ENCODE measurements around the gene OTULIN. TPM values are rescaled to one million over a fixed set of nuclear protein-coding genes. Genes with fewer than 3 reads are reported as not detected.
A peak's percentile ranks its signal among the peaks of the same experiment; 100 is the strongest.

The OTULIN gene
- total RNA-seq, 4 donors from 2014 or later: 44.8 to 155 (median 62.5) TPM

DNA sequence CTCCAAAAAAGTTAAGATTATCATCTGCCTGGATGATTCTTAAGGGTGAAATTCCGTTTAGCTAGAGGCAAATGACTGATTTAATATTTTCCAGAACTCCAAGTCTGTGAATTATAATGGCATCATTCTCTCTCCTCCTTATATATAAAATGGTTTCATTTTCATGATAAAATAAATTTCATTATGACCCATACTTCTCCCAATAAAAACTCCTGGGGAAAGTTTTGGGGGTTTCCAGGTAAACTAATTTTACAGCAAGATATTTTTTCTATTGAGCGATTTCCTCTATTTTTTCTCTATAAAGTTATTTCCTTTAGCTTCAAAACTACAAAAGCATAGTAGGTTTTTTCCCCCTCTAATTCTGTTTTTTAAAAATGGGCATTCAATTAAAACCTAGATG is 7.6 kb upstream of the OTULIN start:
- no peak for DNase-seq (ENCODE audit: low spot score in 2 of 2)

DNA sequence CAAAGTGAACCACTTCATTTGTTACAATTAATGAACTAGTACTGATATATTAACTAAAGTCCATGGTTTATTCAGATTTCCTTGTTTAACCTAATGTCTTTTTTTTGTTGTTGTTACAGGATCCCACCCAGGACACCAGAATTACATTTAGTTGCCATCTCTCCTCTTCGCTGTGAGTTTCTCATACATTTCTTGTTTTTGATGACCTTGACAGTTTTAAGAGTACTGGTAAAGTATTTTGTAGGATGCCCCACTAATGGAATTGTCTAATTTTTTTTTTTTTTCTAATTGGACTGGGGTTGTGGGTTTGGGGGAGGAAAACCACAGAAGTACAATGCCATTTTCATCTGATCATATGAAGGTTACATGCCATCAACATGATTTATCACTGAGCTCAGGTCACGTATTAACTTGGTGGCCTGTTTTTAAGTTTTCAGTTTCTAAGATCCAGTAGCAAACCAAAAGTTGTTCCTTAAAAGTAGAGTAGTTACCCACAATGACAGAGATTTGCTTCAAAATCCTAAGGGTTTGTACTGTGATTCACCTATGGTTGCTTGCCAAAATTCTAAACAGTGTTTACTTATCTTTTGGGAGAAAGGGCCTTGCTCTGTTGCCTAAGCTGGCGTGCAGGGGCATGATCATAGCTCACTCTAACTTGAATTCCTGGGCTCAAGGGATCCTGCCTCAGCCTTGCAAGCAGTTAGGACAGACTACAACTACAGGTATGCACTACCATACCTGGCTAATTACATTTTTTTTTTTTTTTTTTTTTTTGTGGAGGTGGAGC is 4.5 kb upstream of the OTULIN start:
- no peak for DNase-seq (ENCODE audit: low spot score in 2 of 2)
- H3K4me3 ChIP-seq: no peak overlapping the region
- peak overlapping the region; percentile 59 for H3K27ac ChIP-seq
- TF ChIP-seq POLR2AphosphoS5 (IDR thresholded peaks at IDR 0.05): no peak
- no peak for TF ChIP-seq EP300 (IDR thresholded peaks at IDR 0.05)
- no peak for TF ChIP-seq POLR2A (IDR thresholded peaks at IDR 0.05)
- no peak for TF ChIP-seq CTCF (IDR thresholded peaks at IDR 0.05)
- no peaks in the 10 kb centered on the region for H3K36me3 ChIP-seq
- peaks cover 19% of the 10 kb centered on the region for H3K4me1 ChIP-seq
- 76% methylated on average over 3 of the region's 3 CpGs for WGBS
- H3K27me3 ChIP-seq: no peaks in the 10 kb centered on the region
- no peaks in the 10 kb centered on the region for H3K9me3 ChIP-seq

More for the DNA sequence above, 7.6 kb upstream of the OTULIN start:
- H3K4me3 ChIP-seq: no peak overlapping the region
- H3K36me3 ChIP-seq: no peaks in the 10 kb centered on the region
- H3K4me1 ChIP-seq: peaks cover 7% of the 10 kb centered on the region
- no peaks in the 10 kb centered on the region for H3K9me3 ChIP-seq
- H3K27ac ChIP-seq: no peak overlapping the region
- no peaks in the 10 kb centered on the region for H3K27me3 ChIP-seq
- WGBS: 35% methylated on average over 2 of the region's 2 CpGs
- TF ChIP-seq POLR2A (IDR thresholded peaks at IDR 0.05) (no peak), EP300 (IDR thresholded peaks at IDR 0.05) (no peak), CTCF (IDR thresholded peaks at IDR 0.05) (no peak), POLR2AphosphoS5 (IDR thresholded peaks at IDR 0.05) (no peak)

DNA sequence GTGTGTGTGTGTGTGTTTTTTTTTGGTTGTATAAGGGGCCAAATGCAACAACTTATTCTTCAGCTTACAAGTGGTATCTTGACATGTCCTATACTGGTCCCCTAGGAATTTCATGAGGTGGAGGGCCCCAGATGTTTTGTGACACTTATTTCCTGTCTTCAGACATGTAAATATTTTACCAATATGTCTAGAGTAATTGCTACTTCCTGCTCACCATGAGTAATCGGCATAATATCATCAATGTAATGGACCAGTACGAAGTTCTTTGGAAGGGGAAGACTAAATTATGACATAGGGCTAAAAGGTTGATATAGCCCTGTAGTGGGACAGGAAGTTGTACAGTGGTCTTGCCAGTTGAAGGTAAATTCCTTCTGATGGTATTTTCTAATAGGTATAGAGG is 3.7 kb upstream of the OTULIN start:
- TF ChIP-seq EP300 (IDR thresholded peaks at IDR 0.05) (no peak), CTCF (IDR thresholded peaks at IDR 0.05) (no peak), POLR2A (IDR thresholded peaks at IDR 0.05) (no peak), POLR2AphosphoS5 (IDR thresholded peaks at IDR 0.05) (no peak)
- H3K9me3 ChIP-seq: no peaks in the 10 kb centered on the region
- H3K27ac ChIP-seq: peak overlapping the region; percentile 59
- H3K27me3 ChIP-seq: no peaks in the 10 kb centered on the region
- WGBS: 70% methylated on average over 2 of the region's 2 CpGs
- peaks cover 26% of the 10 kb centered on the region for H3K4me1 ChIP-seq
- H3K4me3 ChIP-seq: no peak overlapping the region
- H3K36me3 ChIP-seq: no peaks in the 10 kb centered on the region
- DNase-seq (ENCODE audit: low spot score in 2 of 2): no peak

DNA sequence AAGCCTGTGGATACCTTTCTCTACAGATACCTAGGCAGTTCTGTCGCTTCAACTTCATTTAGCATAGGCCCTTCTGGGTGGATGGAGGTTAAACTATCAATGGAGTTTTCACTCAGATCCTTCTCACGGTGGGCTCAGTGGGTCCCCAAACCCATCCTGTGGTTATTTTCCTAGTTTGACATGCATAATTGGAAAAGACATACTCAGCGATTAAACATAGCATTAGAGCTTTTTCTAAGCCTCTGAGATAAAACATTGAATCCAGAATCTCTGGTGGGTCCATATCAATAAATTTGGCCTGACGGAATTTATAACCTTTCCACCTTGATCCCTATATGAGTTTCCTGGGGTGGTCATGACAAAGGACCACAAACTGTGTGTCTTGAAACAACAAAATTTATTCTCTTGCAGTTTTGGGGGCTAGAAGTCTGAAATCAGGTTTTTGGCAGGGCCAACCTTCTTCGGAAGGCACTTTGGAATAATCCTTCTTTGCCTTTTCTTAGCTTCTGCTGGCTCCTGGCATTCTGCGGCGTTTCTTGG is 1.7 kb upstream of the OTULIN start:
- 86% methylated on average over 7 of the region's 7 CpGs for WGBS
- Histone ChIP-seq H3K36me3 (no peaks in the 10 kb centered on the region), H3K4me1 (peaks cover 45% of the 10 kb centered on the region), H3K4me3 (peak overlapping the region; percentile 87), H3K27ac (peak overlapping the region; percentile 97), H3K27me3 (no peaks in the 10 kb centered on the region), H3K9me3 (no peaks in the 10 kb centered on the region)
- no peak for TF ChIP-seq POLR2A (IDR thresholded peaks at IDR 0.05)
- no peak for TF ChIP-seq EP300 (IDR thresholded peaks at IDR 0.05)
- TF ChIP-seq CTCF (IDR thresholded peaks at IDR 0.05): no peak
- TF ChIP-seq POLR2AphosphoS5 (IDR thresholded peaks at IDR 0.05): no peak
- DNase-seq (ENCODE audit: low spot score in 2 of 2): no peak

- Histone ChIP-seq H3K36me3 (no peaks in the 10 kb centered on the region), H3K27me3 (no peaks in the 10 kb centered on the region), H3K4me3 (peak overlapping the region; percentile 87), H3K27ac (peak overlapping the region; percentile 97), H3K4me1 (peaks cover 55% of the 10 kb centered on the region), H3K9me3 (no peaks in the 10 kb centered on the region)
- DNase-seq (ENCODE audit: low spot score in 2 of 2): no peak
- TF ChIP-seq POLR2AphosphoS5 (IDR thresholded peaks at IDR 0.05) (no peak), POLR2A (IDR thresholded peaks at IDR 0.05) (no peak), EP300 (IDR thresholded peaks at IDR 0.05) (no peak), CTCF (IDR thresholded peaks at IDR 0.05) (no peak)
- WGBS: under 1% methylated on average over 22 of the region's 24 CpGs
These were observed 716 bp upstream of the OTULIN start for GRCh38 chr5:14663734-14664269.
